H1 (cell line): ENCODE data around the gene TBX5. TPM values are rescaled to one million over a fixed set of nuclear protein-coding genes. Genes with fewer than 3 reads are reported as not detected.
A peak's percentile ranks its signal among the peaks of the same experiment; 100 is the strongest.

Experiments used
- CTCF ChIA-PET: fragments of 300-600 bp; sonication (Branson Sonifier 250); formaldehyde crosslinking; loops from one replicate; lab custom pipeline; 2021; ENCODE audit not compliant: partially characterized antibody; lab: Charles Lee
- POLR2A ChIA-PET: fragments of 300-600 bp; sonication (Branson Sonifier 250); formaldehyde crosslinking; loops from one replicate; lab custom pipeline; 2021; ENCODE audit warnings: inconsistent platforms; ENCODE audit not compliant: partially characterized antibody; lab: Charles Lee
- DNase-seq, 2 experiments: peaks; one replicate each; pipeline versions ENCODE4 v3.0.0 to v3.0.0-alpha.2; 2010 to 2022; ENCODE audit warnings: low spot score in 2 of 2, low read depth in 1 of 2, mixed read lengths in 1 of 2
- FAIRE-seq: peaks from 2 replicates; lab custom pipeline; 2011; peaks lifted over from hg19 to GRCh38; lab: Jason Lieb, UNC
- H2AFZ ChIP-seq: 2 replicates; pipeline ENCODE4 v1.8.1; 2012; ENCODE audit warnings: low read length, inconsistent platforms
- H2AK5ac ChIP-seq: 2 replicates; pipeline ENCODE4 v1.6.1; 2013; ENCODE audit warnings: low read depth, low read length
- H2BK120ac ChIP-seq: replicated peaks from 2 replicates; pipeline ENCODE3; 2013; ENCODE audit warnings: low read depth, low read length, inconsistent platforms
- H2BK12ac ChIP-seq: 2 replicates; pipeline ENCODE4 v1.6.1; 2013; ENCODE audit warnings: low read depth, low read length
- H2BK15ac ChIP-seq: 2 replicates; pipeline ENCODE4 v1.6.1; 2013; ENCODE audit warnings: low read length
- H2BK20ac ChIP-seq: 2 replicates; pipeline ENCODE4 v1.6.1; 2013; ENCODE audit warnings: low read length
- H2BK5ac ChIP-seq: 2 replicates; pipeline ENCODE4 v1.6.1; 2013; ENCODE audit warnings: low read depth, low read length
- H3K14ac ChIP-seq: 2 replicates; pipeline ENCODE4 v1.6.1; 2013; ENCODE audit warnings: inconsistent platforms; ENCODE audit not compliant: insufficient read length
- H3K18ac ChIP-seq: 2 replicates; pipeline ENCODE4 v1.6.1; 2013; ENCODE audit warnings: low read length; ENCODE audit errors: extremely low read depth
- H3K23ac ChIP-seq: 2 replicates; pipeline ENCODE4 v1.6.1; 2013; ENCODE audit warnings: inconsistent platforms; ENCODE audit not compliant: insufficient read length
- H3K23me2 ChIP-seq: 2 replicates; pipeline ENCODE4 v1.6.1; 2013; ENCODE audit warnings: low read depth, low read length
- H3K27ac ChIP-seq: 2 replicates; pipeline ENCODE4 v1.6.1; 2011; ENCODE audit warnings: low read depth, low read length, inconsistent platforms
- H3K27me3 ChIP-seq, 4 experiments: replicated peaks in 1 of 4; 1 replicate in 1 of 4; 2 replicates in 3 of 4; pipeline versions ENCODE4 v1.6.1 to v1.8.1; 2011 to 2013; ENCODE audit warnings: low read length in 3 of 4, mild to moderate bottlenecking in 3 of 4, inconsistent platforms in 2 of 4, mixed read lengths in 2 of 4, moderate library complexity in 1 of 4; ENCODE audit not compliant: control insufficient read depth in 3 of 4, insufficient read depth in 3 of 4; ENCODE audit errors: extremely low read depth in 1 of 4
- H3K36me3 ChIP-seq, 4 experiments: 2 replicates each; pipeline versions ENCODE4 v1.6.1 to v1.8.1; 2011 to 2013; ENCODE audit warnings: mild to moderate bottlenecking in 4 of 4, low read length in 3 of 4, moderate library complexity in 2 of 4, control low read depth in 1 of 4, inconsistent platforms in 1 of 4; ENCODE audit not compliant: insufficient read depth in 4 of 4, control insufficient read depth in 2 of 4
- H3K4ac ChIP-seq: replicated peaks from 2 replicates; pipeline ENCODE3; 2013; ENCODE audit warnings: low read length, low read depth, mixed read lengths, inconsistent platforms; ENCODE audit not compliant: insufficient read length
- H3K4me1 ChIP-seq, 4 experiments: replicated peaks in 1 of 4; 1 replicate in 1 of 4; 2 replicates in 3 of 4; pipeline versions ENCODE4 v1.6.1 to v1.8.1; 2011 to 2013; ENCODE audit warnings: low read length in 3 of 4, inconsistent platforms in 2 of 4, mixed read lengths in 1 of 4; ENCODE audit not compliant: insufficient read depth in 4 of 4, control insufficient read depth in 3 of 4
- H3K4me2 ChIP-seq, 2 experiments: 2 replicates each; pipeline versions ENCODE4 v1.6.1 to v1.8.1; 2011 to 2013; ENCODE audit warnings: low read depth in 2 of 2, low read length in 2 of 2, control low read depth in 1 of 2, inconsistent platforms in 1 of 2, mild to moderate bottlenecking in 1 of 2; ENCODE audit not compliant: insufficient read depth in 1 of 2
- H3K4me3 ChIP-seq, 4 experiments: fragments of 200-600, 300-600 bp in 1 of 4; sonication (generic), shearing (Covaris generic), sonication (Bioruptor Twin) in 1 of 4; 2 replicates each; pipeline versions ENCODE4 v1.5.1 to v1.8.1; 2011 to 2016; ENCODE audit warnings: low read length in 4 of 4, low read depth in 3 of 4, control low read depth in 2 of 4, inconsistent platforms in 2 of 4, mild to moderate bottlenecking in 2 of 4, mixed read lengths in 1 of 4, moderate library complexity in 1 of 4; ENCODE audit not compliant: insufficient read depth in 2 of 4; ENCODE audit errors: extremely low read depth in 1 of 4
- H3K56ac ChIP-seq: replicated peaks from 2 replicates; pipeline ENCODE3; 2013; ENCODE audit warnings: low read depth, mild to moderate bottlenecking, mixed read lengths, low read length, inconsistent platforms; ENCODE audit not compliant: insufficient read length
- H3K79me1 ChIP-seq: 2 replicates; pipeline ENCODE4 v1.6.1; 2013; ENCODE audit warnings: low read depth, low read length, control low read depth
- H3K79me2 ChIP-seq, 2 experiments: 2 replicates each; pipeline versions ENCODE4 v1.6.1 to v1.8.1; 2012 to 2013; ENCODE audit warnings: low read length in 2 of 2, mild to moderate bottlenecking in 2 of 2, inconsistent platforms in 1 of 2; ENCODE audit not compliant: insufficient read depth in 2 of 2, control insufficient read depth in 1 of 2
- H3K9ac ChIP-seq, 4 experiments: replicated peaks in 1 of 4; 1 replicate in 1 of 4; 2 replicates in 3 of 4; pipeline versions ENCODE4 v1.6.1 to v1.8.1; 2011 to 2013; ENCODE audit warnings: low read depth in 3 of 4, low read length in 3 of 4, control low read depth in 2 of 4, mild to moderate bottlenecking in 2 of 4, moderate library complexity in 2 of 4, inconsistent platforms in 1 of 4; ENCODE audit errors: extremely low read depth in 1 of 4
- H3K9me3 ChIP-seq, 2 experiments: 2 replicates each; pipeline versions ENCODE4 v1.6.1 to v1.8.1; 2012 to 2013; ENCODE audit warnings: mild to moderate bottlenecking in 2 of 2, moderate library complexity in 2 of 2, control low read depth in 1 of 2, inconsistent platforms in 1 of 2, low read depth in 1 of 2, low read length in 1 of 2, mixed read lengths in 1 of 2; ENCODE audit not compliant: insufficient read depth in 2 of 2
- H4K20me1 ChIP-seq, 2 experiments: replicated peaks in 1 of 2; 2 replicates each; pipeline versions ENCODE3 to v1.8.1; 2011 to 2013; ENCODE audit warnings: inconsistent platforms in 2 of 2, low read length in 2 of 2, mild to moderate bottlenecking in 1 of 2; ENCODE audit not compliant: insufficient read depth in 2 of 2, control insufficient read depth in 1 of 2
- H4K5ac ChIP-seq: 2 replicates; pipeline ENCODE4 v1.6.1; 2013; ENCODE audit warnings: low read length, low read depth, mixed read lengths, inconsistent platforms; ENCODE audit not compliant: insufficient read length
- H4K8ac ChIP-seq: 2 replicates; pipeline ENCODE4 v1.8.0; 2013; ENCODE audit warnings: mild to moderate bottlenecking, moderate library complexity, low read length, inconsistent platforms; ENCODE audit not compliant: insufficient read depth; ENCODE audit errors: extremely low read depth
- H4K91ac ChIP-seq: replicated peaks from 2 replicates; pipeline ENCODE3; 2013; ENCODE audit warnings: low read length, mixed read lengths, inconsistent platforms; ENCODE audit not compliant: insufficient read length
- CBX8 ChIP-seq: fragments of 300-800, 300-1000 bp; sonication (generic); IDR thresholded peaks from 2 replicates; pipeline ENCODE4 v1.7.1; 2016; ENCODE audit warnings: low read depth, low read length, borderline replicate concordance
- EZH2 ChIP-seq: fragments of 200-600 bp; sonication (generic); IDR thresholded peaks from 2 replicates; pipeline ENCODE4 v1.7.1; 2012; ENCODE audit warnings: low read depth, mild to moderate bottlenecking, moderate library complexity, low read length, inconsistent platforms; ENCODE audit not compliant: severe bottlenecking
- HDAC2 ChIP-seq, 2 experiments: fragments of 300-600 bp in 1 of 2; sonication (generic) in 1 of 2; IDR thresholded peaks; 2 replicates each; pipeline ENCODE4 v1.6.1; 2011 to 2012; ENCODE audit warnings: low read depth in 2 of 2, low read length in 2 of 2, mild to moderate bottlenecking in 2 of 2, moderate library complexity in 2 of 2, borderline replicate concordance in 1 of 2, inconsistent platforms in 1 of 2
- RAD21 ChIP-seq, 2 experiments: IDR thresholded peaks in 1 of 2; conservative IDR thresholded peaks in 1 of 2; 2 replicates each; pipeline ENCODE4 v1.6.1; 2011; ENCODE audit warnings: low read depth in 2 of 2, low read length in 2 of 2, improper control_type of control experiment in 1 of 2, inconsistent platforms in 1 of 2, mild to moderate bottlenecking in 1 of 2, moderate library complexity in 1 of 2
- SUZ12 ChIP-seq: fragments of 200-600 bp; sonication (generic); IDR thresholded peaks from 2 replicates; pipeline ENCODE4 v1.6.1; 2012; ENCODE audit warnings: mild to moderate bottlenecking, inconsistent platforms, low read length, moderate library complexity, mixed read lengths
- WGBS, 2 experiments: shearing (Covaris generic) in 1 of 2; methylation state at CpG; one replicate each; pipeline versions ENCODE4 v1.1.6 to v1.1.7; 2013 to 2015; ENCODE audit warnings: low lambda C conversion rate in 2 of 2, mixed read lengths in 2 of 2, inconsistent platforms in 1 of 2, low coverage in 1 of 2, missing lambda C conversion rate in 1 of 2; ENCODE audit not compliant: insufficient replicate concordance in 2 of 2, insufficient coverage in 1 of 2, insufficient read length in 1 of 2; ENCODE audit errors: extremely low coverage in 1 of 2, missing lambda C conversion rate in 1 of 2; 5-methylcytosine and 5-hydroxymethylcytosine counted together
- polyA plus RNA-seq, 7 experiments: library from polyadenylated mRNA; depleted of rRNA in 3 of 7; stranded (reverse) in 5 of 7; unstranded in 2 of 7; fragments of >200 nt in 5 of 7; fragments of 200-250 nt in 2 of 7; gene quantifications; 1 replicate in 5 of 7; 2 replicates in 1 of 7; 4 replicates in 1 of 7; pipeline versions ENCODE4 v1.2.1 to v1.2.3, GENCODE V29; 2011 to 2013; ENCODE audit warnings: missing spikeins in 2 of 7, mixed read lengths in 2 of 7
- total RNA-seq: library from RNA; stranded (reverse); fragmentation: NEBNext Ultra II Directional; extraction: Animal tissue kit (Norgen Biotek cat#: 25700); gene quantifications from 2 replicates; pipeline ENCODE4 v1.2.1, GENCODE V29; 2021
- TF ChIP-seq, protein P1 (sequence below): IDR thresholded peaks from 2 replicates; pipeline ENCODE4 v1.6.1; 2012; ENCODE audit warnings: inconsistent platforms

Gene TBX5
- total and polyA plus RNA-seq, 2 of the 8 experiments (the other 6 are each of a cell fraction or from before 2014, with no cell fraction given), result 0.05 TPM; not detected in 1

DNA sequence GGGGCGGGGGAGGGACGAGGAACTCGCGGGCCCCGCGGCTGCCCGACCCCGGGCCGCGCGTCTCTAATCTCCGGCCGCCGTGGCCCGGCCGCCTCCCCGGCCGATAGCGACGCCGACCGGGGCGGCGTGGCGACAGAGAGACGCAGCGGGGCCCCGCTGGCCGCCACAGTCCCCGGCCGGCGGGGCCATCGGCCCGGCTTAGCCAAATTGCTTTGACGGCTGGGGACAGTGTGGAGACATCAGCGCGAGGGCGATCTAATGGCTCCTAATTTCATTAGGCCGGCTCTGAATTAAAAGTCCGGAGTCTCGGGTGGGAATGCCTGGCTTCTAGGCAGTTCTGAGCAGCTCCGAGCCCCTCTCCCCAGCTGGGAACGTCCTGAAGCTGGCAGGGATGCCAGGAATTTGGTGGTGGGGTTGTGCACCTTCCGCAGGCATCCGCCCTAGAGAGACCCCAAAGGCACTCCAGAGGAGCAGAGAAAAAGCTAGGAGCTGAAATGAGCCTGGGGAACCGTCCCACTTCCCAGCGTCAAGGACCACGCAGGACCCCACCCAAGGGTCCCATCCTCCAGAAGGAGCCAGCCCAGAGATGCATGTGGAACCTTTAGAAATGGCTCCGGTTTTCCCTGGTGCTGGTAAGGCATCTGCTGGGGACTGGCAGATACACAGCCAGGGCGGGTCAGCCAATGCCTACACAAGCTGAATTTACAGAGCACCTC is 9.6 kb downstream of the TBX5 start:
- DNase-seq (no peak), FAIRE-seq (no peak)
- Histone ChIP-seq H4K91ac (no peak overlapping the region), H2BK15ac (no peak overlapping the region), H2BK120ac (no peak overlapping the region), H3K56ac (no peak overlapping the region), H2BK5ac (no peak overlapping the region), H3K9ac (no peak overlapping the region), H3K36me3 (no peaks in the 10 kb centered on the region; a peak in 1 of 8 replicates), H2BK12ac (no peak overlapping the region), H3K4me2 (peak overlapping the region; percentile 46 to 61), H3K79me2 (no peaks in the 10 kb centered on the region), H3K4me1 (peaks cover 9 to 38% (median 23%) of the 10 kb centered on the region in 4 experiments), H4K8ac (no peak overlapping the region), H2BK20ac (no peak overlapping the region), H3K23ac (no peak overlapping the region), H2AFZ (no peak overlapping the region), H3K4me3 (peak overlapping the region in 2 of 4 experiments; percentile 29 to 44; a peak in 4 of 8 replicates), H3K9me3 (no peaks in the 10 kb centered on the region), H3K79me1 (no peaks in the 10 kb centered on the region; the same call in 1 of the 2 replicates), H3K23me2 (no peaks in the 10 kb centered on the region), H4K20me1 (peaks cover 0 to 30% of the 10 kb centered on the region in 2 experiments), H3K18ac (no peak overlapping the region), H2AK5ac (no peak overlapping the region), H4K5ac (no peak overlapping the region), H3K4ac (no peak overlapping the region), H3K27ac (no peak overlapping the region), H3K27me3 (peaks cover 76 to 89% (median 87%) of the 10 kb centered on the region in 4 experiments), H3K14ac (no peak overlapping the region)
- POLR2A ChIA-PET, result no interaction called here
- TF ChIP-seq HDAC2 (IDR thresholded peaks at IDR 0.05; ENCODE audit: borderline replicate concordance in 1 of 2, low read depth in 2 of 2, low read length in 2 of 2), result no peak
- TF ChIP-seq SUZ12, result peak; percentile 81
- TF ChIP-seq RAD21 (IDR thresholded peaks at IDR 0.05 in 1 of 2, conservative IDR thresholded peaks at IDR 0.05 in 1 of 2; ENCODE audit: low read depth in 2 of 2, low read length in 2 of 2), result peak in 1 of 2 experiments; percentile 15; a peak in 1 of 4 replicates
- TF ChIP-seq EZH2, result peak; percentile 84
- TF ChIP-seq, protein P1, sequence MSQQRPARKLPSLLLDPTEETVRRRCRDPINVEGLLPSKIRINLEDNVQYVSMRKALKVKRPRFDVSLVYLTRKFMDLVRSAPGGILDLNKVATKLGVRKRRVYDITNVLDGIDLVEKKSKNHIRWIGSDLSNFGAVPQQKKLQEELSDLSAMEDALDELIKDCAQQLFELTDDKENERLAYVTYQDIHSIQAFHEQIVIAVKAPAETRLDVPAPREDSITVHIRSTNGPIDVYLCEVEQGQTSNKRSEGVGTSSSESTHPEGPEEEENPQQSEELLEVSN, result no peak
- TF ChIP-seq CBX8, result peak; percentile 71; the same call in 1 of the 2 replicates
- CTCF ChIA-PET, result interaction anchor here (0.8 to 3.4 kb wide), 9 partner anchors 9 to 229 kb away, joined by 3 to 37 read pairs (median 5); no protein-coding TSS in a partner anchor
- 5% methylated on average over 16 of the region's 50 CpGs; no CpG with 5 or more reads in 1 of the 2 experiments for WGBS, 2 experiments
